Measurements from ENCODE around the gene ERCC8. TPM values are rescaled to one million over a fixed set of nuclear protein-coding genes. Genes with fewer than 3 reads are reported as not detected.

ERCC8 gene
- total and polyA plus RNA-seq, 2 experiments from 2014 or later: 21.6 to 53.9 TPM

GRCh38 chr5:60872892-60873291 is 72.0 kb downstream of the ERCC8 start:
- no peaks in the 10 kb centered on the region for H3K79me2 ChIP-seq (replicated peaks; ENCODE audit: insufficient read depth)
- DNase-seq (ENCODE audit: low spot score) (no peak), ATAC-seq (no peak)
- Mint-ChIP-seq H3K27ac (no peak overlapping the region), H3K4me1 (no peaks in the 10 kb centered on the region), H3K36me3 (ENCODE audit: low read depth) (peaks cover 23% of the 10 kb centered on the region; the same call in 2 of the 3 replicates), H3K4me3 (no peak overlapping the region), H3K9me3 (peaks cover 32% of the 10 kb centered on the region), H3K27me3 (ENCODE audit: insufficient read depth, low read depth, poor library complexity) (no peaks in the 10 kb centered on the region)
- TF ChIP-seq ZNF331 (CRISPR knock-in tag; IDR thresholded peaks at IDR 0.05; ENCODE audit: low read depth): no peak
- no peak for TF ChIP-seq REST (IDR thresholded peaks at IDR 0.05; ENCODE audit: unreplicated experiment)
- no peak for TF ChIP-seq STAT1 (IDR thresholded peaks at IDR 0.05; ENCODE audit: unreplicated experiment)
- no peak for TF ChIP-seq ZNF114 (CRISPR knock-in tag; IDR thresholded peaks at IDR 0.05)
- TF ChIP-seq POLR2AphosphoS5 (IDR thresholded peaks at IDR 0.05; ENCODE audit: low read depth): no peak
- no peak for TF ChIP-seq CREB1 (CRISPR knock-in tag; IDR thresholded peaks at IDR 0.05; ENCODE audit: low read depth)
- TF ChIP-seq EZH2 (IDR thresholded peaks at IDR 0.05; ENCODE audit: low read depth, unreplicated experiment): no peak
- TF ChIP-seq ETS1 (IDR thresholded peaks at IDR 0.05): no peak
- no peak for TF ChIP-seq EZH2phosphoT487 (IDR thresholded peaks at IDR 0.05; ENCODE audit: unreplicated experiment)
- no peak for TF ChIP-seq CTCF (conservative IDR thresholded peaks at IDR 0.05; ENCODE audit: low read depth in 2 of 2)
- no peak for TF ChIP-seq JUNB (IDR thresholded peaks at IDR 0.05; ENCODE audit: unreplicated experiment)
- TF ChIP-seq NANOG (IDR thresholded peaks at IDR 0.05; ENCODE audit: borderline replicate concordance): no peak
- no peak for TF ChIP-seq ZNF462 (CRISPR knock-in tag; IDR thresholded peaks at IDR 0.05)
- H3K27ac ChIP-seq (ENCODE audit: low read depth): no peak overlapping the region
- no peak overlapping the region for H3K4me3 ChIP-seq
- no peaks in the 10 kb centered on the region for H3K27me3 ChIP-seq (ENCODE audit: insufficient read depth)
- no peaks in the 10 kb centered on the region for H3K4me1 ChIP-seq (ENCODE audit: insufficient read depth)
- 0 out of 2 replicates have a peak, but pooled peaks cover under 1% of the 10 kb centered on the region for H3K36me3 ChIP-seq (ENCODE audit: insufficient read depth)
- no peaks in the 10 kb centered on the region for H3F3A ChIP-seq (replicated peaks; ENCODE audit: low read depth)
- no peak overlapping the region for H3K4me2 ChIP-seq
- H2AFZ ChIP-seq: no peak overlapping the region
- H4K20me1 ChIP-seq (replicated peaks; ENCODE audit: insufficient read depth): no peaks in the 10 kb centered on the region
- H3K9me2 ChIP-seq (ENCODE audit: insufficient read depth): no peaks in the 10 kb centered on the region

Data from GM23338 (cell line).